Tibial artery (tissue), 4 donors: ENCODE data around the gene NPR1.
"Not testable (repeated sequence)": the region's sequence is repeated elsewhere in the genome, so short reads cannot be mapped to it uniquely, and the experiment has no call there.

ENCODE experiments used
- DNase-seq, 2 donors: peaks; one replicate each; pipeline ENCODE4 v3.0.0-alpha.2; 2019
- H3K27ac ChIP-seq, 2 donors: fragments of 200-600 bp; sonication (generic) in 1 of 2; 1 replicate in 1 of 2; 2 replicates in 1 of 2; pipeline ENCODE4 v1.5.1; 2018 to 2019; ENCODE audit warnings: mild to moderate bottlenecking in 1 of 2
- H3K27me3 ChIP-seq, 2 donors: fragments of 200-600 bp; sonication (generic) in 1 of 2; one replicate each; pipeline versions ENCODE4 v1.5.1 to v1.6.0; 2016 to 2019
- H3K36me3 ChIP-seq, 3 donors: fragments of 200-600 bp; sonication (generic) in 2 of 3; one replicate each; pipeline ENCODE4 v1.5.1; 2016 to 2019; ENCODE audit warnings: mild to moderate bottlenecking in 2 of 3
- H3K4me1 ChIP-seq, 4 donors: fragments of 200-600 bp; sonication (generic) in 2 of 4; 1 replicate in 3 of 4; 2 replicates in 1 of 4; pipeline ENCODE4 v1.5.1; 2016 to 2019
- H3K4me3 ChIP-seq, 2 donors: fragments of 200-600 bp; sonication (generic) in 1 of 2; 1 replicate in 1 of 2; 2 replicates in 1 of 2; pipeline ENCODE4 v1.5.1; 2018 to 2019; ENCODE audit warnings: mild to moderate bottlenecking in 2 of 2
- H3K9me3 ChIP-seq, 3 donors: fragments of 200-600 bp; sonication (generic) in 1 of 3; one replicate each; pipeline ENCODE4 v1.5.1; 2016 to 2019
- intact Hi-C: fragments of 100-400 bp; cut with DNase I; formaldehyde crosslinking; loops from one replicate; pipeline ENCODE4 v1.15.0; 2023; ENCODE audit warnings: low total_unique reads
- TF ChIP-seq, protein P1 (sequence below), 2 experiments: fragments of 200-600 bp in 1 of 2; fragments of 450-650 bp in 1 of 2; IDR thresholded peaks; one replicate each; pipeline ENCODE4 v1.5.1; 2017 to 2019; ENCODE audit warnings: antibody characterized with exemption in 2 of 2, mild to moderate bottlenecking in 1 of 2, moderate library complexity in 1 of 2

NPR1 gene

DNA sequence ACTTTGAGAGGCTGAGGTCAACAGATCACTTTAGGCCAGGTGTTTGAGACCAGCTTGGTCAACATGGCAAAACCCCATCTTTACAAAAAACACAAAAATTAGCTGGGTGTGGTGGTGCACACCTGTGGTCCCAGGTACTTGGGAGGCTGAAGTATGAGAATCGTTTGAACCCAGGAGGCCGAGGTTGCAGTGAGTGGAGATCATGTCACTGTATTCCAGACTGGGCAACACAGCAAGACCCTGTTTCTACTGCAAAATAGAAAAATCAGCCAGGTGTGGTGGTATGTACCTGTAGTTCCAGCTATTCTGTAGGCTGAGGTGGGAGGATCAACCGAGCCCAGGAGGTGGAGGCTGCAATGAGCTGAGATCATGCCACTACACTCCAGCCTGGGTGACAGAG, 45.2 kb downstream of the NPR1 start:
- Histone ChIP-seq H3K4me1 (peaks cover 0 to 8% (median 4%) of the 10 kb centered on the region in 4 donors), H3K27ac (no peak overlapping the region), H3K36me3 (no peaks in the 10 kb centered on the region), H3K4me3 (no peak overlapping the region), H3K27me3 (no peaks in the 10 kb centered on the region), H3K9me3 (no peaks in the 10 kb centered on the region)
- intact Hi-C loops, result no loop called here
- TF ChIP-seq, protein P1, sequence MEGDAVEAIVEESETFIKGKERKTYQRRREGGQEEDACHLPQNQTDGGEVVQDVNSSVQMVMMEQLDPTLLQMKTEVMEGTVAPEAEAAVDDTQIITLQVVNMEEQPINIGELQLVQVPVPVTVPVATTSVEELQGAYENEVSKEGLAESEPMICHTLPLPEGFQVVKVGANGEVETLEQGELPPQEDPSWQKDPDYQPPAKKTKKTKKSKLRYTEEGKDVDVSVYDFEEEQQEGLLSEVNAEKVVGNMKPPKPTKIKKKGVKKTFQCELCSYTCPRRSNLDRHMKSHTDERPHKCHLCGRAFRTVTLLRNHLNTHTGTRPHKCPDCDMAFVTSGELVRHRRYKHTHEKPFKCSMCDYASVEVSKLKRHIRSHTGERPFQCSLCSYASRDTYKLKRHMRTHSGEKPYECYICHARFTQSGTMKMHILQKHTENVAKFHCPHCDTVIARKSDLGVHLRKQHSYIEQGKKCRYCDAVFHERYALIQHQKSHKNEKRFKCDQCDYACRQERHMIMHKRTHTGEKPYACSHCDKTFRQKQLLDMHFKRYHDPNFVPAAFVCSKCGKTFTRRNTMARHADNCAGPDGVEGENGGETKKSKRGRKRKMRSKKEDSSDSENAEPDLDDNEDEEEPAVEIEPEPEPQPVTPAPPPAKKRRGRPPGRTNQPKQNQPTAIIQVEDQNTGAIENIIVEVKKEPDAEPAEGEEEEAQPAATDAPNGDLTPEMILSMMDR (IDR thresholded peaks at IDR 0.05), result no peak
- no peak for DNase-seq

DNA sequence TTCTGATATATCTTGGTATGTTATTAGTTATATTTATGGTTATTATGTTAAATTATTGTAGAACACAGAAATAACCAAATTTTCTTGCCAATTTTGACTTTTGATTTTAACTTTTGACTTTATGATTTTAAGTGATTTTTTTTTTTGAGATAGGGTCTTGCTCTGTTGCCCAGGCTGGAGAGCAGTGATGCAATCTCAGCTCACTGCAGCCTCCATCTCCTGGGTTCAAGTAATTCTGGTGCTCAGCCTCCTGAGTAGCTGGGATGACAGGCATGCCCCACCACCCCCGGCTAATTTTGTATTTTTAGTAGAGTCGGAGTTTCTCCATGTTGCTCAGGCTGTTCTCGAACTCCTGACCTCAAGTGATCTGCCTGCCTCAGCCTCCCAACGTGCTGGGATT, 46.1 kb downstream of the NPR1 start:
- H3K36me3 ChIP-seq, H3K9me3 ChIP-seq, intact Hi-C loops, H3K27me3 ChIP-seq, H3K27ac ChIP-seq, DNase-seq, H3K4me3 ChIP-seq: not testable (repeated sequence)
- peaks cover 0 to 18% (median 11%) of the 10 kb centered on the region in 4 donors for H3K4me1 ChIP-seq

DNA sequence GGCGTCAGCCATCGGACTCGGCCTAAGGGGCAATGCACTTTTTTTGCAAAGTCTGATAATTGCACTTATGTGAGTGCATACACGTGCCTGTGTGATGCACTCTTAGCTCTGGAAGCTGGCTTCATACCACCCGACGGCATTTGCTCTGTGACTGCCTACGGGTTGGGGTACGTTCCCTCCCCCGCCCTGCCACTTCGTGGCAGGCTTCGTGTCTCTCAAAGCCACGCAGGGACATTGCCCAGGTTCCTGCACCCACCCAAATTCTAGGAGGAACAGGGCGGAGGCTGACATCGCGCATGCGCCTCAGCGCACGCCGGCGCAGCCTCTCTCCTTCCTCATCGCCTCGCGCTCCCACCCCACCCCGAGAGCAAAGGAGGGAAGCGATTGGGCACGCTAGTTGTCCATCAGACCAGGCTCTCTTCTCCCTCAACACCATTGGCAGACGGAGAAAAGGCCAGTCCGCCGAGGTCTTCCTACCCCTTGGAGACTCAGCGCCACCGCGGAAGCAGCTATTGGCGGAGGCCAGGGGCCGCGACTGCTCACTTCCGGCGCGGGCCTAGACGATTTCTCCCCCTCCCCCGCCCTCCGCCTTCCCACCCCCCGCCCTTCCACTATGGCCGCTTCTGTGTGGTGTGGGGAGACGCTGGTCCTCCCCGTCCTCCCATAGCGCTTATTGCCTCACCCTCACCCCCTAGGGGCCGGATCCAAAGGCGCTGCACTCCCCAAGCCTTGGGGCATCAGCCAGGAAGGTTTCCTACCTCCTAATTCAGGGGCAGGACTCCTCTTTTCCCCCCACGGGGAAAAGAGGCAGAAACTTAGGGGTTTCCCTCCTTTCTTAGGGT, 49.2 kb downstream of the NPR1 start, which contains the start of gene INTS3:
Gene INTS3 (plus strand): TSS at position 588 of the 842 bp plus-strand sequence. CDS start 585 bp downstream, outside the sequence.
- TF ChIP-seq, protein P1 (IDR thresholded peaks at IDR 0.05), result no peak
- Histone ChIP-seq H3K4me3 (peak within 1 kb of the TSS; percentile 66 to 73), H3K9me3 (no peaks in the 10 kb centered on the region), H3K4me1 (peaks cover 0 to 48% (median 29%) of the 10 kb centered on the region in 4 donors), H3K27me3 (no peaks in the 10 kb centered on the region), H3K27ac (peak within 1 kb of the TSS; percentile 95 to 98), H3K36me3 (no peaks in the 10 kb centered on the region)
- intact Hi-C loops, result no loop called here
- peak; percentile 100 for DNase-seq

DNA sequence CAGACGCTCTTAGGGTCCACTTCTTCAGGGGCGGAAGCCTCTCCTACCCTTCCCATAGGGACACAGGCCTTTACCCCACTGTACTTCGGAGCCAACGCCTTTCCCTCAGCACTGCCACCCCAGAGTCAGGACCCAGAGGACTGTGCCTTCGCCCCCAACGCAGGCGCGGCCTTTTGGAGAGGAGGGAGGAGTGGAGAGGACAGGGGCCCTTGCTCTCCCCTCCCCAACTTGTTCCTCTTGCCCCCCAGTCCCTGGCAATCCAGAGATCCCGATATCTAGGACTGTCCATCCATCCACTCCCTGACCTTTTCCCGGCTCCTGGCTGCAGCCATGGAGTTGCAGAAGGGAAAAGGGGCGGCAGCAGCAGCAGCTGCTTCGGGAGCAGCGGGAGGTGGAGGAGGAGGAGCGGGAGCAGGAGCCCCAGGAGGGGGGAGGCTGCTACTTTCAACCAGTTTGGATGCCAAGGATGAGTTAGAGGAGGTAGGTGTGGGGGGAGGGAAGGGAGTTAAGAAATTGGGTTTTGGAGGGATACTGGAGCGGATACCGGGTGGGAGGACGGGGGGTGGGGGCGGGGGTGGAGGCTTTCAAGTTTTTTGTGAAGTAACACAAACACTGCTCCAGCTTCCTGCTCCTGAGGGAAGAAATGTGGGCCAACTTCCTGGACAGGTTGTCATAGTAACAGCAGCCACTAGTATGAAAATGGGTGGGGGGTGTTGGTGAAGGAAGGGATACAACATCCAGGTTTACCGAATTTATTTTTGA, 50.0 kb downstream of the NPR1 start:
- no peaks in the 10 kb centered on the region for H3K36me3 ChIP-seq
- H3K27me3 ChIP-seq, result no peaks in the 10 kb centered on the region
- DNase-seq, result peak; percentile 46 to 77
- no peaks in the 10 kb centered on the region for H3K9me3 ChIP-seq
- H3K27ac ChIP-seq, result peak overlapping the region; percentile 95 to 98
- H3K4me1 ChIP-seq, result peaks cover 0 to 53% (median 30%) of the 10 kb centered on the region in 4 donors
- H3K4me3 ChIP-seq, result peak overlapping the region; percentile 66 to 73
- TF ChIP-seq, protein P1 (IDR thresholded peaks at IDR 0.05), result no peak
- intact Hi-C loops, result no loop called here

DNA sequence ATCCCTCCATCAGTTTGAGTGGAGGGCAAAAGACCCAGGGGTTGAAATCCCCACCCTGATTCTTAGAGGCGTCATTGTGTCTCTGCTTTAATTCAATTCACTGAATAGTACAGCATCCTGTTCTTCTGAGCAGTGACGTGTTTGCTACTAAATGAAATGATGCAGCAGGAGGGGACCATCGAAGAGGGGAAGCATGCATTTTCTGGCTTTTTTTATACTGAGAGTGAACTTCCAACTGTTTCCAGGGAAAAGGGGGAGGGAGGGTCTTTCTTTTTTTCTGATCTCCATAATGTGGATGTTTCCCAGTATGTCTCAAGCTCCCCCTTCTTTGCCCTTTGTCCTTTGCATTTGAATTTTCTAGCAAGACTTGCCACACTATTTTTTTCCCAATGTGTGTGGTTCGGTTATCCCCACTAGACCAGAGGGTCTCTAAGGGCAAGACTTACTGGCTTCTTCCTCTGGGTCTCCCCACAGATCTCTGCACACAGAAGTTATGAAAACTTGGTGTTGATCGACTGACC, 52.0 kb downstream of the NPR1 start:
- H3K27me3 ChIP-seq, result no peaks in the 10 kb centered on the region
- H3K36me3 ChIP-seq, result peaks cover 0 to 5% (median 0%) of the 10 kb centered on the region in 3 donors
- DNase-seq, result no peak
- H3K9me3 ChIP-seq, result no peaks in the 10 kb centered on the region
- intact Hi-C loops, result no loop called here
- TF ChIP-seq, protein P1 (IDR thresholded peaks at IDR 0.05), result no peak
- peak overlapping the region; percentile 95 to 98 for H3K27ac ChIP-seq
- H3K4me3 ChIP-seq, result no peak overlapping the region
- H3K4me1 ChIP-seq, result peaks cover 0 to 72% (median 37%) of the 10 kb centered on the region in 4 donors
